Measurements from ENCODE around the gene NLRC3.

DNA sequence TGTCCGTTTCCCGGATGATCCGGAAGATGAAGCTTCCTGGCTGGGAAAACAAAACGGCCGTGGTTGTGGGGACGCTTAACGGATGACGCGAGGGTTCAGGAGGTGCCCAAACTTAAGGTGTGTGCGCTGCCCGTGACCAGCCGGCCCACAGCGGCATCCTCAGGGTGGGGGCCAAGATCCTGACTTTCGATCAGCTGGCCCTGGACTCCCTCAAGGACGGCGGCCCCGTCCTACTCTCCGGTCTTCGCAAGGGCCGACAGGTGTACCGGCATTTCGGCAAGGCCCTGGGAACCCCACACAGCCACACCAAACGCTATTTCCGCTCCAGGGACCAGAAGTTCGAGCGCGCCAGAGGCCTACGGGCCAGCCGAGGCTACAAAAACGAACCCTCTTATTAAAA lies 80.8 kb downstream of the NLRC3 start:
- TF ChIP-seq, protein P1, sequence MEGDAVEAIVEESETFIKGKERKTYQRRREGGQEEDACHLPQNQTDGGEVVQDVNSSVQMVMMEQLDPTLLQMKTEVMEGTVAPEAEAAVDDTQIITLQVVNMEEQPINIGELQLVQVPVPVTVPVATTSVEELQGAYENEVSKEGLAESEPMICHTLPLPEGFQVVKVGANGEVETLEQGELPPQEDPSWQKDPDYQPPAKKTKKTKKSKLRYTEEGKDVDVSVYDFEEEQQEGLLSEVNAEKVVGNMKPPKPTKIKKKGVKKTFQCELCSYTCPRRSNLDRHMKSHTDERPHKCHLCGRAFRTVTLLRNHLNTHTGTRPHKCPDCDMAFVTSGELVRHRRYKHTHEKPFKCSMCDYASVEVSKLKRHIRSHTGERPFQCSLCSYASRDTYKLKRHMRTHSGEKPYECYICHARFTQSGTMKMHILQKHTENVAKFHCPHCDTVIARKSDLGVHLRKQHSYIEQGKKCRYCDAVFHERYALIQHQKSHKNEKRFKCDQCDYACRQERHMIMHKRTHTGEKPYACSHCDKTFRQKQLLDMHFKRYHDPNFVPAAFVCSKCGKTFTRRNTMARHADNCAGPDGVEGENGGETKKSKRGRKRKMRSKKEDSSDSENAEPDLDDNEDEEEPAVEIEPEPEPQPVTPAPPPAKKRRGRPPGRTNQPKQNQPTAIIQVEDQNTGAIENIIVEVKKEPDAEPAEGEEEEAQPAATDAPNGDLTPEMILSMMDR (IDR thresholded peaks at IDR 0.05) = no peak
- TF ChIP-seq POLR2A (IDR thresholded peaks at IDR 0.05) = no peak

Measured in esophagus squamous epithelium (tissue), 4 donors.